ENCODE results near the gene B3GNT9. TPM values are rescaled to one million over a fixed set of nuclear protein-coding genes. Genes with fewer than 3 reads are reported as not detected.

Gene B3GNT9
- total and polyA plus RNA-seq, 2 of the 8 experiments (the other 6 are each of a cell fraction or from before 2014, with no cell fraction given), result 3.5 to 9.0 TPM

GRCh38 chr16:67180166-67180565 is 29.4 kb upstream of the B3GNT9 start:
- Histone ChIP-seq H2BK120ac (replicated peaks; ENCODE audit: low read depth, low read length) (no peak overlapping the region), H4K5ac (ENCODE audit: insufficient read length, low read depth, low read length) (no peak overlapping the region), H3K4me2 (ENCODE audit: insufficient read depth in 1 of 2, low read depth in 2 of 2, low read length in 2 of 2) (no peak overlapping the region), H4K91ac (replicated peaks; ENCODE audit: insufficient read length, low read length) (no peak overlapping the region), H4K8ac (ENCODE audit: extremely low read depth, insufficient read depth, low read length) (no peak overlapping the region; the same call in 1 of the 2 replicates), H3K36me3 (ENCODE audit: control insufficient read depth in 2 of 4, insufficient read depth in 4 of 4, low read length in 3 of 4) (no peaks in the 10 kb centered on the region; a peak in 1 of 8 replicates), H3K4ac (replicated peaks; ENCODE audit: insufficient read length, low read depth, low read length) (no peak overlapping the region), H3K4me1 (replicated peaks in 1 of 4; ENCODE audit: control insufficient read depth in 3 of 4, insufficient read depth in 4 of 4, low read length in 3 of 4) (peaks cover 0 to 22% (median 16%) of the 10 kb centered on the region in 4 experiments; a peak in 5 of 7 replicates), H3K4me3 (ENCODE audit: extremely low read depth in 1 of 4, insufficient read depth in 2 of 4, low read depth in 3 of 4, low read length in 4 of 4) (no peak overlapping the region), H2BK20ac (ENCODE audit: low read length) (no peak overlapping the region), H3K9me3 (ENCODE audit: insufficient read depth in 2 of 2, low read depth in 1 of 2, low read length in 1 of 2) (no peaks in the 10 kb centered on the region), H2BK12ac (ENCODE audit: low read depth, low read length) (no peak overlapping the region), H2BK15ac (ENCODE audit: low read length) (no peak overlapping the region), H3K56ac (replicated peaks; ENCODE audit: insufficient read length, low read depth, low read length) (no peak overlapping the region), H3K27ac (ENCODE audit: low read depth, low read length) (no peak overlapping the region), H3K18ac (ENCODE audit: extremely low read depth, low read length) (no peak overlapping the region), H3K27me3 (replicated peaks in 1 of 4; ENCODE audit: control insufficient read depth in 3 of 4, extremely low read depth in 1 of 4, insufficient read depth in 3 of 4, low read length in 3 of 4) (peaks cover 20 to 44% (median 39%) of the 10 kb centered on the region in 4 experiments), H3K79me1 (ENCODE audit: low read depth, low read length) (no peaks in the 10 kb centered on the region), H3K79me2 (ENCODE audit: control insufficient read depth in 1 of 2, insufficient read depth in 2 of 2, low read length in 2 of 2) (peaks cover 0 to 5% of the 10 kb centered on the region in 2 experiments; a peak in 1 of 4 replicates), H4K20me1 (replicated peaks in 1 of 2; ENCODE audit: control insufficient read depth in 1 of 2, insufficient read depth in 2 of 2, low read length in 2 of 2) (peaks cover 6 to 28% of the 10 kb centered on the region in 2 experiments), H2AFZ (ENCODE audit: low read length) (no peak overlapping the region), H2AK5ac (ENCODE audit: low read depth, low read length) (no peak overlapping the region), H2BK5ac (ENCODE audit: low read depth, low read length) (no peak overlapping the region), H3K23me2 (ENCODE audit: low read depth, low read length) (peaks cover 20% of the 10 kb centered on the region), H3K23ac (ENCODE audit: insufficient read length) (no peak overlapping the region), H3K9ac (replicated peaks in 1 of 4; ENCODE audit: extremely low read depth in 1 of 4, low read depth in 3 of 4, low read length in 3 of 4) (no peak overlapping the region), H3K14ac (ENCODE audit: insufficient read length) (no peak overlapping the region)
- TF ChIP-seq POLR2A (IDR thresholded peaks at IDR 0.05; ENCODE audit: control extremely low read depth in 1 of 2, low read depth in 2 of 2, low read length in 2 of 2) (no peak), SIN3A (conservative IDR thresholded peaks at IDR 0.05 in 1 of 2, IDR thresholded peaks at IDR 0.05 in 1 of 2; ENCODE audit: low read depth in 1 of 2, low read length in 2 of 2) (no peak), CBX8 (IDR thresholded peaks at IDR 0.05; ENCODE audit: borderline replicate concordance, low read depth, low read length) (no peak), E2F6 (IDR thresholded peaks at IDR 0.05) (no peak), POLR2AphosphoS5 (IDR thresholded peaks at IDR 0.05; ENCODE audit: low read depth, low read length) (no peak), TCF12 (IDR thresholded peaks at IDR 0.05; ENCODE audit: low read depth, low read length) (no peak), BRCA1 (IDR thresholded peaks at IDR 0.05; ENCODE audit: low read depth, low read length) (no peak), SUZ12 (IDR thresholded peaks at IDR 0.05; ENCODE audit: low read length) (no peak), JUND (IDR thresholded peaks at IDR 0.05; ENCODE audit: low read length) (no peak), ATF3 (IDR thresholded peaks at IDR 0.05; ENCODE audit: insufficient read depth, low read depth, low read length) (no peak), MAX (IDR thresholded peaks at IDR 0.05) (no peak), JUN (IDR thresholded peaks at IDR 0.05; ENCODE audit: low read depth, low read length) (no peak)
- DNase-seq (ENCODE audit: low read depth in 1 of 2, low spot score in 2 of 2) (no peak), FAIRE-seq (no peak)
- CTCF ChIA-PET (ENCODE audit: partially characterized antibody), result interaction anchor here (0.8 to 13.1 kb wide), 11 partner anchors 7 to 298 kb away, joined by 3 to 151 read pairs (median 3); partner anchors contain the start of genes CDH16, EXOC3L1, FBXL8 and HSF4
- POLR2A ChIA-PET (ENCODE audit: partially characterized antibody), result no interaction called here
- WGBS, 2 experiments (ENCODE audit: extremely low coverage in 1 of 2, insufficient coverage in 1 of 2, insufficient read length in 1 of 2, insufficient replicate concordance in 2 of 2, low coverage in 1 of 2, low lambda C conversion rate in 2 of 2, missing lambda C conversion rate in 1 of 2), result 87% methylated on average over 12 of the region's 16 CpGs; no CpG with 5 or more reads in 1 of the 2 experiments
